HG02870 (cell line): ENCODE measurements around the gene ENTPD1.
"Not testable (repeated sequence)": the region's sequence is repeated elsewhere in the genome, so short reads cannot be mapped to it uniquely, and the experiment has no call there.

Source experiments
- ATAC-seq: cut with Tn5 transposase; IDR thresholded peaks from one replicate; pipeline ENCODE4 v1.9.1; 2021; ENCODE audit warnings: mild to moderate bottlenecking, moderate library complexity; ENCODE audit not compliant: unreplicated experiment

Gene ENTPD1

GRCh38 chr10:95756041-95756761 is at the start of gene ENTPD1:
Gene ENTPD1 (plus strand): TSS chr10:95756163. CDS start chr10:95756240, 77 bp downstream.
- ATAC-seq = peak; percentile 24

DNA sequence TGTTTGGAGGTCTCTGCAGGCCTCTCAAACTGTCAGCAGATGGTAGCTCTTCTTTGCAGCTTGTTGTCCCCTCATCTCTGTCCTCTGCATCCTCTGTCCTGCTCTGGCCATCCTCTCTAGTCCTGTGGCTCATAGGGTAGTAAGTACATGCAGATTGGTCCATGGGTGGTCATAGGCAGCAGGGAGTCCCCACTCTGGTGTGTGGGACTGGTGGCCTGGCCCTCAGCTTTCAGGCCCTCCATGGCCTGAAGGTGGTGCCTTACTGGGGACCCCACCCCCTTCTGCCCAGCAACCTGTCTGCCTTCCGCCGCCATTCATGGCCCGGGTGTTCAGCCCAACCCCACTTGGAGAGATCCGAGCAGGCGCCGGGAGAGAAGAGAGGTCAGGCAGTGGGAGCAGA is 49.4 kb upstream of the ENTPD1 start:
- no peak for ATAC-seq

DNA sequence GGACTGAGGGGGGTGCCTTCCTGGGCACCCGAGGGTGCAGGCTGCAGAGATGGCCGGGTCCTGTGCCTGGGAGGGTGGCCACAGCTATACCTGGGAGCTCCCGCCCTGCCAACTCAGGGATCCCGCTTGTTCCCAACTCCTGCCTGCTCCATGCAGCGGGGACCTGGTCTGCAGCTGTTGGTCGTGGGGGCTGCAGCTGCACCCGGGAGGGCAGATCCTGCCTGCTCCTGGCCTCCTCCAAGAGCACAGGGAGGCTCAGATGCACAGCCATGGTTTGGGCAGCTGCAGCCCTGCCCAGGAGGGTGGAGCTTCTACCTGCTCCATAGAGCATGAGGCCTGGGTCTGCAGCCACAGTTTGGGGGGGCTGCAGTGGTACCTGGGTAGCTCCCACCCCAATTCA is 49.0 kb upstream of the ENTPD1 start:
- ATAC-seq = no peak

- no peak for ATAC-seq
Measured at GRCh38 chr10:95711492-95711891, 44.5 kb upstream of the ENTPD1 start.

GRCh38 chr10:95716466-95716865 is 39.5 kb upstream of the ENTPD1 start:
- no peak for ATAC-seq

- ATAC-seq = no peak
Measured at GRCh38 chr10:95716866-95717265, 39.1 kb upstream of the ENTPD1 start.

DNA sequence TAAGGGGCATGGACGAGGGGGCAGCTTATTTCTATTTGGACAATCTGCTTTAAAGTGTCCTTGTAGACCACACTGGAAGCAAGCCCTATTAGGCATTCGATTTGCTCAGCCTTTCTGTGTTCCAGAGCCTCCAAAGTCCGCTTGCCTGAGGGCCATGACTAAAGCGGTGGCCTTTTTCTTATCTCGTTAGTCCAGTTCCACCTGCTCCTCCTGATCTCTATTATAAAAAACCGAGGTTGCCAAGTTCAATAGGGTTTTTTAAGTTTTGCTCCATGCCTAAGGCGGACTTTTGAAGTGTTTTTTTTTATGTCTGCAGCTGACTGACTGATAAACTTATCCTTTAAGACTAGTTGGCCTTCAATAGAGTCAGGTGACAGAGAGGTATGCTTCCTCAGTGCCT is 35.2 kb upstream of the ENTPD1 start:
- ATAC-seq = not testable (repeated sequence)

GRCh38 chr10:95722496-95722895 is 33.5 kb upstream of the ENTPD1 start:
- not testable (repeated sequence) for ATAC-seq

DNA sequence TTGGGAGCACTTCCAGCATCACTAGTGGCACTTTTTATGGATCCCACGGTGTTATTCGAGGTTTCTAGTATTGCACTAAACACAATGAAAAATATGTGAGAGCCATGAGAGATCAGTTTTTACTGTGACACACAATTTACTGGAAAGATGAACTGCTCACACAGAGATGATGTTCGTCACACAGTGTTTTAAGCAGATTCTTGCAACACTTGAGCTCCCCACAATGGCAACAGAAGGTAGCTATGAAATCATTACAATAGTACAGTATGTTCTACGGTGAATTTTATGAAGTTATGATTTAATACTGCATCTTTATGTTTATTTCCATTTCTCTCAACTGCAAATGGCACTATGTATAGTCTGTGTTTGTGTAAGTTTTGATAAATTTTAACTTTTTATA is 27.4 kb upstream of the ENTPD1 start:
- ATAC-seq = no peak

- ATAC-seq = no peak
Measured at GRCh38 chr10:95729323-95730055, 26.5 kb upstream of the ENTPD1 start.

DNA sequence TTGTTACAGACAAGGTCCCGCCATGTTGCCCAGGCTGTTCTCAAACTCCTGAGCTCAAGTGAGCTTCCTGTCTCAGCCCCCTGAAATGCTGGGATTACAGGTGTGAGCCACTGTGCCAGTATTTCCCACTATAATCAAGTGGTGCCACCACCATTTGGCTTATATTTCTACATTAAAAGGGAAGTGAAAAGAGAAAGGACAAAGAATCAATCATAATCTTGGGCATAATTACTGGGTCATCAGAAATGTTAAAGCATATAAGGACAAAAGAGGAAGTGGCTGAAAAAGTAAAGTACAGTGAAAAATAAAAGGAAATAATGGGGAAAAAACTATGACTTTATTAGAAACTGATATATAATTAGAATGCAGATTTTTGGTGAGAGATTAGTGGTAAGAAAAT is 25.7 kb upstream of the ENTPD1 start:
- ATAC-seq = no peak

DNA sequence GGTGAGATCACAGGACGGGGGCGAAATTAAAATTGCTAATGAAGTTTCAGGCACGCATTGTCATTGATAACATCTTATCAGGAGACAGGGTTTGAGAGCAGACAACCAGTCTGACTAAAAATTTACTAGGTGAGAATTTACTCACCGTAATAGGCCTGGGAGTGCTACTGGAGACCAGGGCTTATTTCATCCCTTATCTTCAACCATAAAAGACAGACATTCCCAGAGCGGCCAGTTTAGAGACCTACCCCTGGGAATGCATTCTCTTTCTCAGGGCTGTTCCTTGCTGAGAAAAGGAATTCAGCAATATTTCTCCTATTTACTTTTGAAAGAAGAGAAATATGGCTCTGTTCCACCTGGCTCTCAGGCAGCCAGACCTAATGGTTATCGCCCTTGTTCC is 23.1 kb upstream of the ENTPD1 start:
- not testable (repeated sequence) for ATAC-seq

DNA sequence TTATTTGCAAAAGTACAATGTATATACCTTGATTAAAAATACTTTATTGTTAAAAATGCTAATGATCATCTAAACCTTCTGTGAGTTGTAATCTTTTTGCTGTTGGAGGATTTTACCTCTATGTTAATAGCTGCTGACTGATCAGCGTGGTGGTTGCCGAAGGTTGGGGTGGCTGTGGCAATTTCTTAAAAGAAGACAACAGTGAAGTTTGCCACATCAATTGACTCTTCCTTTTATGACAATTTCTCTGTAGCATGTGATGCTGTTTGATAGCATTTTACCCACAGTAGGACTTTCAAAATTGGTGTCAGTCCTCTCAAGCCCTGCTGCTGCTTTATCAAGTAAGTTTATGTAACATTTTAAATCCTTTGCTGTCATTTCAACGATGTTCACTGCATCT is 16.9 kb upstream of the ENTPD1 start:
- ATAC-seq = no peak

- ATAC-seq = no peak
Measured at GRCh38 chr10:95741807-95742467, 14.0 kb upstream of the ENTPD1 start.

GRCh38 chr10:95742485-95742884 is 13.5 kb upstream of the ENTPD1 start:
- no peak for ATAC-seq

DNA sequence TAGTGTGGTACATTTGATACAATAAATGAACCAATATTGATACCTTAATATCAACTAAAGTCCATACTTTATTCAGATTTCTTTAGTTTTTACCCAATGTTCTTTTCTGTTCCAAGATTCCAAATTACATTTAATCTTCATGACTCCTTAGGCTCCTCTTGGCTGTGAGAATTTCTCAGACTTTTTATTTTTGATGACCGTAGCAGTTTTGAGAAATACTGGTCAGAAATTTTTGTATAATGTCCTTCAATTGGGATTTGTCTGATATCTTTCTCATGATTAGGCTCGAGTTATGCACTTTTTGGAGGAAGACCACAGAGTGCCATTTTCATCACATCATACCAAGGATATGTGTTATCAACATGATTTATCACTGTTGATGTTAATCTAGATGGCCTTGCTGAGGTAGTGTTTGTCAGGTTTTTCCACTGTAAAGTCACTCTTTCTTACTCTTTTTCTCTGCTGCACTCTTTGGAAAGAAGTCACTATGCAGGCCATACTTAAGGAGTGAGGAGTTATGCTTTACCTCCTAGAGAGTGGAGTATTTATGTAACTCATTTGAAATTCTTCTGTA is 12.9 kb upstream of the ENTPD1 start:
- ATAC-seq = no peak

- no peak for ATAC-seq
Measured at GRCh38 chr10:95745501-95745900, 10.5 kb upstream of the ENTPD1 start.

DNA sequence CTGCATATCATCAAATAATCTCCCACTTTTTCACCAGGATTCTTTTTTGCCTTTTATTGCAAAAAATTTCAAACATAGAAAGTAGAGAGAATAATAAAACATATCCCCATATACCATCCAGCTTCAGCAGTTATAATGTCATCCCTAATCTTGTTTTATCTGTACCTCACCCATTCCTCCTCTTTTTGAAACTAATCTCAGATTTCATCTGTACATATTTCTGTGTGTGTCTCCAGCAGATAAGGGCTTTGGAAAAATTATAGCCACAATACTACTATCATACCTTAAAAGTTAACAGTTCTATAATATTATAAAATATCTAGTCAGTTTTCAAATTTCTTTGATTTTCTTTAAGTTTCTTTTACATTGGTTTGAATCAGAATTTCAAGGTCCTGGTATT is 7.6 kb upstream of the ENTPD1 start:
- ATAC-seq = no peak

DNA sequence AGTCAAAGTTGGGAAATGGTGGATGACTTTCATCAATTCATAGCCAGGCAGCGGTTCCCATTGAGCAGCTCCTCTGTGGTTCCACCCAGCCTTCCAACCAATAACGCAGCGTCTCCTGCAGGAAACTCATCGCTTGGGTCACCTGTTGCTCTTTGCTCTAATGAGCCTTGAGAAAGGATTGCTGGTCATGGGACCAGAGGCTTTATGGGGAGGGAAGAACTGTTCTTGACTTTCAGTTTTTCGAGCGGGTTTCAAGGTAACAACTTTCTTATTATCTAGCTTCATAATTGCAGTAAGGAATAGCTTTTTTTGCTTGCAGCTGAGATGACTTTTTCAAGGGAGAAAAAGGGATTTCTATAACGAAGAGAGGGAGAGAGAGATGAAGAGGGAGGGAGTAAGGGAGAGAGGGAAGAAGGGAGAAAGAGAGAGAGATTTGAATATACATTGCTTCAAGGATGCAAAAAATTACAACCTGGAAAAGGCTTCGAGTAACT is 405 bp upstream of the ENTPD1 start:
- ATAC-seq = peak; percentile 33

DNA sequence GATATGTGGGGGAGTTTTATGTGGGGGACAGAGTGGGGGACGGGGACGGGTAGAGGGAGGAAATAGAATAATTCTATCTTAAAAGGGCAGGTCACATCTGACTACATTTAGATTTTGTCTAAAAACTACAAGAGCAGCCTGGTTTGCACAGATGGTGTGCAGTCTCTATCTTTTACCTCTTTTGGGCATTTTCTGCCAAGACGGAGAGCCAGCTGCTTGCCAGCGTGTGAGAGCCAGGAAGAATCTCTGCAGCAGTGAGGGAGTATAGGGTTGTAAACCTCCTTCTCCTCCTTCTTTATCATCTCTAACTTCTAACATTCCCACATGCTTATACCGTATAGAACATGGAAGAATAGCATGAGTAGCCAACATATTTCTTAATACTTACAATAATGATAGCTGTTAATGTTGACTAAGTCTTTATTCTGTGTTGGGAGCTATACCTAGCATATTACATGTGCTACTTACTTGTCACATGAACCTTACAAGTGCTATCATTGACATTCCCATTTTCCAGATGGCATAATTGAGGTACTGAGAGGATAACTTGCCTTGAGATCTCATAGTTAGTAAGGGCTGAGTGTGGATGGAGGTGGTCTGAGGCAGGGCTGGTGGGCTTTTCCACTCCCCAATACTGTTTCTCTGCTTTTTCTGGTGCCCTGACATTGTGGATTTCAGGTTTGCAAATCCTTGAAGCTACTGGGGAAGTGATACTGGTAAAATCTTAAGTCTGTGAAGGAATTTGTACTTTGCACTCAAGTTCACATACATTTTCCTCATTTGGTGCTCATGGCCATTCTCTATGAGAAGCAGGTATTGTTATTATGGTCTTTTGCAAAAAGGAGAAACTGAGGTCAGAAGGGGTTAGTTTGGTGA is 1.1 kb downstream of the ENTPD1 start:
- ATAC-seq = no peak
